ENCODE data around the gene SNX3.

The SNX3 gene

GRCh38 chr6:108294727-108295625 is 34.1 kb upstream of the SNX3 start, which contains the start of gene AFG1L:
Gene AFG1L (plus strand): TSS chr6:108295054. CDS start chr6:108295080, 26 bp downstream.
- ChIA-PET POLR2A (interaction anchor here (0.5 to 2.0 kb wide), 10 partner anchors 9 to 800 kb away, joined by 3 to 19 read pairs (median 4); partner anchors contain the start of genes SEC63, SESN1 and SNX3), CTCF (interaction anchor here (0.6 to 1.2 kb wide), 3 partner anchors 34 to 314 kb away, joined by 3 to 4 read pairs (median 3); partner anchors contain the start of gene SNX3)
- Histone ChIP-seq H3K4me3 (ENCODE audit: low read depth, low read length) (peak within 1 kb of the TSS; percentile 85), H3K4me1 (ENCODE audit: control insufficient read depth, insufficient read depth, low read length) (0 out of 2 replicates have a peak, but pooled peaks cover 6% of the 10 kb centered on the region), H3K36me3 (ENCODE audit: control insufficient read depth in 2 of 2, insufficient read depth in 1 of 2, low read length in 2 of 2) (no peaks in the 10 kb centered on the region), H3K27ac (ENCODE audit: extremely low read depth, low read depth, low read length) (peak within 1 kb of the TSS; percentile 77), H3K9me3 (ENCODE audit: control insufficient read depth, insufficient read depth, low read depth, low read length) (no peaks in the 10 kb centered on the region)
- no peak for TF ChIP-seq ZNF112 (tag by site-specific recombination; IDR thresholded peaks at IDR 0.05)
- TF ChIP-seq INSM2 (tag by site-specific recombination; IDR thresholded peaks at IDR 0.05) = peak; percentile 17; the same call in 1 of the 2 replicates
- TF ChIP-seq ZNF777 (tag by site-specific recombination; IDR thresholded peaks at IDR 0.05; ENCODE audit: borderline replicate concordance) = peak; percentile 59; the same call in 1 of the 2 replicates
- TF ChIP-seq GLIS2 (tag by site-specific recombination; IDR thresholded peaks at IDR 0.05) = peak; percentile 55; the same call in 1 of the 2 replicates
- TF ChIP-seq ZFHX2 (tag by site-specific recombination; conservative IDR thresholded peaks at IDR 0.05) = peak; percentile 33; the same call in 1 of the 2 replicates
- no peak for TF ChIP-seq ZBTB7A (tag by site-specific recombination; IDR thresholded peaks at IDR 0.05; ENCODE audit: low read depth)
- no peak for TF ChIP-seq MYNN (tag by site-specific recombination; IDR thresholded peaks at IDR 0.05; ENCODE audit: borderline replicate concordance)
- no peak for TF ChIP-seq BCL11B (tag by site-specific recombination; IDR thresholded peaks at IDR 0.05; ENCODE audit: low read depth)
- TF ChIP-seq ZNF146 (tag by site-specific recombination; IDR thresholded peaks at IDR 0.05) = no peak
- TF ChIP-seq ZNF629 (tag by site-specific recombination; IDR thresholded peaks at IDR 0.05) = peak; percentile 75
- peak; percentile 83 for TF ChIP-seq ZNF501 (tag by site-specific recombination; IDR thresholded peaks at IDR 0.05)
- TF ChIP-seq ZNF133 (tag by site-specific recombination; IDR thresholded peaks at IDR 0.05) = no peak
- 0 out of 2 replicates have a peak, but pooled peaks have one; percentile 60 for TF ChIP-seq TCF7L2 (IDR thresholded peaks at IDR 0.05; ENCODE audit: borderline replicate concordance, low read depth, low read length)
- no peak for TF ChIP-seq ZNF549 (tag by site-specific recombination; IDR thresholded peaks at IDR 0.05)
- no peak for TF ChIP-seq ZNF768 (tag by site-specific recombination; IDR thresholded peaks at IDR 0.05)
- no peak for TF ChIP-seq ZNF132 (tag by site-specific recombination; IDR thresholded peaks at IDR 0.05; ENCODE audit: borderline replicate concordance)
- no peak for TF ChIP-seq ZNF354C (tag by site-specific recombination; IDR thresholded peaks at IDR 0.05; ENCODE audit: borderline replicate concordance, low read depth)
- no peak for TF ChIP-seq SETDB1 (IDR thresholded peaks at IDR 0.05; ENCODE audit: insufficient read length, low read length)
- TF ChIP-seq ZNF837 (tag by site-specific recombination; IDR thresholded peaks at IDR 0.05) = no peak
- TF ChIP-seq ZNF558 (tag by site-specific recombination; IDR thresholded peaks at IDR 0.05) = no peak
- TF ChIP-seq ZNF843 (tag by site-specific recombination; IDR thresholded peaks at IDR 0.05) = 0 out of 2 replicates have a peak, but pooled peaks have one; percentile 11
- no peak for TF ChIP-seq ZNF596 (tag by site-specific recombination; IDR thresholded peaks at IDR 0.05)
- no peak for TF ChIP-seq ZNF510 (tag by site-specific recombination; IDR thresholded peaks at IDR 0.05; ENCODE audit: insufficient replicate concordance)
- no peak for TF ChIP-seq ZNF521 (tag by site-specific recombination; IDR thresholded peaks at IDR 0.05)
- TF ChIP-seq ZNF514 (tag by site-specific recombination; IDR thresholded peaks at IDR 0.05) = no peak
- no peak for TF ChIP-seq ZBTB21 (tag by site-specific recombination; IDR thresholded peaks at IDR 0.05)
- peak; percentile 80 for TF ChIP-seq ZNF24 (tag by site-specific recombination; IDR thresholded peaks at IDR 0.05)
- TF ChIP-seq ZBTB48 (tag by site-specific recombination; IDR thresholded peaks at IDR 0.05) = peak; percentile 100
- no peak for TF ChIP-seq ZNF433 (tag by site-specific recombination; IDR thresholded peaks at IDR 0.05; ENCODE audit: low read depth)
- no peak for TF ChIP-seq OVOL3 (tag by site-specific recombination; IDR thresholded peaks at IDR 0.05)
- TF ChIP-seq, protein P1, sequence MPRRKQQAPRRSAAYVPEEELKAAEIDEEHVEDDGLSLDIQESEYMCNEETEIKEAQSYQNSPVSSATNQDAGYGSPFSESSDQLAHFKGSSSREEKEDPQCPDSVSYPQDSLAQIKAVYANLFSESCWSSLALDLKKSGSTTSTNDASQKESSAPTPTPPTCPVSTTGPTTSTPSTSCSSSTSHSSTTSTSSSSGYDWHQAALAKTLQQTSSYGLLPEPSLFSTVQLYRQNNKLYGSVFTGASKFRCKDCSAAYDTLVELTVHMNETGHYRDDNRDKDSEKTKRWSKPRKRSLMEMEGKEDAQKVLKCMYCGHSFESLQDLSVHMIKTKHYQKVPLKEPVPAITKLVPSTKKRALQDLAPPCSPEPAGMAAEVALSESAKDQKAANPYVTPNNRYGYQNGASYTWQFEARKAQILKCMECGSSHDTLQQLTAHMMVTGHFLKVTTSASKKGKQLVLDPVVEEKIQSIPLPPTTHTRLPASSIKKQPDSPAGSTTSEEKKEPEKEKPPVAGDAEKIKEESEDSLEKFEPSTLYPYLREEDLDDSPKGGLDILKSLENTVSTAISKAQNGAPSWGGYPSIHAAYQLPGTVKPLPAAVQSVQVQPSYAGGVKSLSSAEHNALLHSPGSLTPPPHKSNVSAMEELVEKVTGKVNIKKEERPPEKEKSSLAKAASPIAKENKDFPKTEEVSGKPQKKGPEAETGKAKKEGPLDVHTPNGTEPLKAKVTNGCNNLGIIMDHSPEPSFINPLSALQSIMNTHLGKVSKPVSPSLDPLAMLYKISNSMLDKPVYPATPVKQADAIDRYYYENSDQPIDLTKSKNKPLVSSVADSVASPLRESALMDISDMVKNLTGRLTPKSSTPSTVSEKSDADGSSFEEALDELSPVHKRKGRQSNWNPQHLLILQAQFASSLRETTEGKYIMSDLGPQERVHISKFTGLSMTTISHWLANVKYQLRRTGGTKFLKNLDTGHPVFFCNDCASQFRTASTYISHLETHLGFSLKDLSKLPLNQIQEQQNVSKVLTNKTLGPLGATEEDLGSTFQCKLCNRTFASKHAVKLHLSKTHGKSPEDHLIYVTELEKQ (tag by site-specific recombination; IDR thresholded peaks at IDR 0.05; ENCODE audit: borderline replicate concordance) = no peak

All from HEK293 (cell line).